ENCODE measurements around the gene CLTB.

Gene CLTB

DNA sequence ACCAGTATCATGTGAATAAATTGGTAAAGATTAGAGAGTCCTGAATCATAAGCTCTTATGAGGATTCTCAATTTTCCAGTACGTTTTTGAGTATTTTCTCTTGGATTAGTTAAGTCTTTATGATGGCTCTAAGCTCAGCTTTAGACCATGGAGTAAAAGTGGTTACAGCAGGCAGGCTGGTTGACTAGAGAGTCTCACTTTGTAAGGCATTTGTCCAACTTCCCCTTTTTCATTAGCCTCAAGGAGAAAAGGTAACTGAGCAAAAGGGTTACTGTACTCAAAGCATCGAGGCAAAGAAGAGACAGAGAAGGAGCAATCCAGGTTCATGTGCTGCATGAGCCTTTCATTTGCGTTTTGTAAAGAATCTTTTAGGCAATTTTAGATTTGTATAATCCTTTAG lies 36.5 kb downstream of the CLTB start:
- DNase-seq = no peak

DNA sequence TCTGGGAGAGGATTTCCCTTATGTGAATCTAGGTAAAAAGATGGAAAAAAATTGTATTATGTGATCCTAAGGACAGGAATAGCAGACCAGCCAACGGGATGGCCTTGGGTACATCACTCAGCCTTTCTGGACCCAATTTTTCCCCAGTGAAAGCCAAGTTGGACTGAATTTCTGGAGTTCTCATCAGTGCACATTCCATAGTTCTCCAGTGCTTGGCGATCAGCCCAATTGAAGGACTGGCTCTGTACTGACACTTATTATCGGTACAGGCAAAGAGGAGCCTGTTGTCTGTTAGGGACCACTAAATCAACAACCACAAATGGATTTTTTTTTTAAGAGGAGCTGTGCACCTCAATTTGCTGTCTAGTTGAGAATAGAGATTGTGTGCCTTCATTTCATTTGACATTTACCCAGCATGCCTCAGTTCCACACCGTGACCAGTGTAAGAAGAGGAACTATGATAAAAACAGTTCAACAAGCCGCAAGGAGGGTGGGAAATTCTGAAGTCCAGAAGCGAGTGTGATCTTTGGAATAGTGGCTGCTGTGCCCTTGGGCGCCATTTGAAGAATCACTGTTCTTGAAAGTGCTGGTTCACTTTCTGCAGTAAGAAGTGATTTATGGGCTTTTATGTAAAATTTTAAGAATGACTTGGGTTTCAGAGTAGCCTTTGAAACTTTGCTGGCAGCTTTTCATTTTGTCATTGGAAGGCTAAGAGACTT lies 43.1 kb downstream of the CLTB start:
- no peak for DNase-seq

- no peak for DNase-seq
Measured at GRCh38 chr5:176371621-176372539, 44.5 kb downstream of the CLTB start.

- DNase-seq = no peak
Measured at GRCh38 chr5:176369934-176370711, 46.2 kb downstream of the CLTB start.

DNA sequence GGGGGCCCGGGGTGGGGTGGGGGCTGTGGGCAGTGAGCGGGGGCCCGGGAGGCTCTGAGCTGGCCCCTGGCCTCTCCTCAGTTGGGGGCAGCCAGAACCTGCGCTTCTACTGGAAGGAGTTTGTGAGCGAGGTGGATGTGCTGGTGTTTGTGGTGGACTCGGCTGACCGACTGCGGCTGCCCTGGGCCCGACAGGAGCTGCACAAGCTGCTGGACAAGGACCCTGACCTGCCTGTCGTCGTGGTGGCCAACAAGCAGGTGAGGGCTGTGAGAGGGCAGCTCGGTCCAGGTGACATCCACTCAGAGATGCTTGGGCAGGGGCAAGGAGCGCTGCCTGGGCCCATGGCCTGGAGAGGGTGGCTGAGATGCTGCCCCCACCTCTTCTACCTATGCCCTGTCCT lies 47.6 kb downstream of the CLTB start:
- no peak for DNase-seq

- DNase-seq = no peak
Measured at GRCh38 chr5:176366232-176366894, 50.0 kb downstream of the CLTB start.

GRCh38 chr5:176365351-176366231 lies 50.7 kb downstream of the CLTB start, which contains the start of gene ARL10:
TSS of gene ARL10 (plus strand) at chr5:176365487. CDS start at chr5:176365564, 77 bp downstream.
- DNase-seq = peak; percentile 85

DNA sequence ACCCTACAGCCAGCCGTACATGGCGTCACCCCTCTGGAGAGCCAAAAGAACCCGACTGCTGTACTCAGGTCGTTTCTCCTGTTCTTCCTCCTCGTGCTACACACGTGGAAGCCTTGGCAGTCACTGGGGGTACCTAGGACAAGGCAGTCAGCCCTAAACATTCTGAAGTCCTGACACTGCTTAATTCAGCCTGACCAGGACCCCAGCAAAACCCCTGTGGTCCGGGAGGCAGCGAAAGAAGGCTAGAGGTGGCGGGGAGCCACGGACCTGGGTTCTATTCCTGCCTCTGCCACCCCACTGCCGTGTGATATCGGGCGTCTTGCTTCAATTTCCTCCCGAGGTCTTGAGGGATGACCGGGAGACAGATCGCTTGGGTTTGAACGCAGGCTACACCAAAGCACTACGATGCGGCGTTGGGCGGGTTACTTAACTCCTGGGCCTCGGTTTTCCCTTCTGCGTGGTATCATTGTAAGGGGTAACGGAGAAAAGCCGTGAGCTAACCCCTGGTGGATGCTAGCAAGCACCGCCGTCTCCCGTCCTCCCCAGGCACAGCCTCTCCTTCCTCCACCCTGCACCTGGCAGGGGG lies 51.5 kb downstream of the CLTB start:
- no peak for DNase-seq

GRCh38 chr5:176362233-176362490 lies 54.2 kb downstream of the CLTB start:
- DNase-seq = no peak

GRCh38 chr5:176361437-176362232 lies 54.7 kb downstream of the CLTB start, which contains the start of gene KIAA1191:
TSS of gene KIAA1191 (minus strand) at chr5:176361764. CDS start at chr5:176359508, 2,256 bp downstream.
- peak; percentile 94 for DNase-seq

DNA sequence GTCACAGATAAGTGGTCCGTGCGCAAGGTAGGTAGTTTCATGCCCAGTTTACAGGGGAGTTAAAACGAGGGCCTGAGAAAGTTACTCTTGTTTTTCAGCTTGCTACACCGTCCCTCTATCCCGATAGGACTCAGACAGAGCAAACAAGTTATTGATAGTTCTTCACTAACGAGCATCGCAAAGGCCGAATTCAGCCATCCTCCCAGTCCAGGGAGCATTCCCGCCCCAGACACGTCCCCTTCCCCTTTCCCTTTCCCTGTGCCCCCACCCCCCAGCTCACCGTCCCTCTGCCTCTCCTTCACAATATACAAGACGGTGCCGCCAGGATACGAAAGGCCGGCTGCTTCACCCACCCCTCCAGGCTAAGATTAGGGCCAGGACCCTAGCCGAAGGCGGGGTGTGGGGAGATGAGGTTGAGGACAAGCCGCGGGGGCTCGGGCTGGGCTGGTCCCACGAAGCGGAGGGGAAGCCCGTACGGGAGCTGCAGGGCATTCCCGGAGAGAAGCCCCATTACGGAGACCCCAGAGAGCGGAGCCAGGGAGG lies 55.4 kb downstream of the CLTB start:
- DNase-seq = no peak

DNA sequence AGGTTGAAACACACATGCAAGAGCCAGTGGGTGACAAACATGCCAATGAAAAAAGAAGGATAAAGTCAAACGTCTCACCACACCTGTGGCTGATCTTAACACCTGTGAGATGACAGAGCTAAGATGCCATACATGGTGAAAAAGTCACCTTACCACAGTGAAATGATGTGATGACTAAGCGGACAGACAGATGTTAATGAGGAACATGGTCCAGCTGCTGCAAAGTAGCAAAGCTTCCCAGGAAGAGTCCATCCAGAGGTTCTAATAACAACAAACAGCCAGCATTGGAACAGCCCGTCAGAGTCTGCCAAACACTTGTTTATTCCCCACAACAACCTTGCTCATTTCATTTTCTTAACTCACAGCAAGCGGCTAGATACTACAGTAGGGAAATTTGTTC lies 56.7 kb downstream of the CLTB start:
- no peak for DNase-seq

- DNase-seq = no peak
Measured at GRCh38 chr5:176356179-176356566, 60.2 kb downstream of the CLTB start.

- no peak for DNase-seq
Measured at GRCh38 chr5:176355400-176356178, 60.8 kb downstream of the CLTB start.

DNA sequence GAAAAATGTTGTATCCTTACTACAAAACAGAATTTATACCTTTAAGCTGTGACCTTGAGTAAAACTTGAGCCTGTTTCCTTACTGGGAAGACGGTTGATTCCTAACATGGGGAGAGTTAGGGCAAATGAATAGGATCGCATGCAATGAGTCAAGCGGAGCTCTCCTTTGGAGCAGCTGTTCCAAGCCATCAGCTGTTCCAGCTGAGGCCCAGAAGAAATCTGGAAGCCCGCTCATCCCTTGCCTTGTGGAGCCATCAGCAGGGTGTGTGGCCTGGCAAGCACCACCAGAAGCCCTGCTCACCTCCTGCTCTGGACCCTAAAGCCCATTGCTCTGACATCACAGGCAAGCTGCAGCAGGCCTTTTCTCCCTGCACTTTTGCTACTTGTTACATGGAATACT lies 62.8 kb downstream of the CLTB start:
- DNase-seq = no peak

GRCh38 chr5:176352116-176352878 lies 64.0 kb downstream of the CLTB start:
- DNase-seq = no peak

DNA sequence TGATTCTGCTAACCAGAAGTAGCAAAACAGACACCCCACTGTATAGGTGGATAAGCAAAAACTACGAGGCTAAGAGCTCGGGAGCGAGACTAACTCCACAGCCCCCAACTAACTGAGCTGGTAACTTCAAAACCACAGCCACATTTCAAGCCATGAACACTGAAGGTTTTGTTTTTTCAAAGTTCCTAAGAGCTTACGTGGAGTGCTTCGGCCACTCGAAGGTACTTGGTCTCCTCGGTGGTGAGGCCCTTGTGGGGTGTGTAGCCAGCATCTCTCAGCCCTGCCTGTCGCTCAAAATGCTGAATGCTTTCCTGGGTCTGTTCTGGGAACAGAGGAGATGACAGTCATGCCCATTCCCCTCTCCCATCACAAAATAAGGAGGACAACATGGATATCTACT lies 65.9 kb downstream of the CLTB start:
- DNase-seq = no peak

- no peak for DNase-seq
Measured at GRCh38 chr5:176342766-176343458, 73.4 kb downstream of the CLTB start.
